Measurements from ENCODE around the gene SRPRA.

Gene SRPRA

GRCh38 chr11:126217491-126217890, 51.2 kb downstream of the SRPRA start:
- no peak overlapping the region for H2BK15ac ChIP-seq (ENCODE audit: low read depth, poor library complexity, severe bottlenecking)
- no peak overlapping the region for H2AFZ ChIP-seq (ENCODE audit: low read depth, low read length)

GRCh38 chr11:126216526-126217305, 52.0 kb downstream of the SRPRA start:
- Histone ChIP-seq H4K8ac (ENCODE audit: low read length) (no peak overlapping the region), H3K18ac (ENCODE audit: low read depth in 1 of 2, low read length in 2 of 2) (no peak overlapping the region), H3K27ac (ENCODE audit: low read length, poor library complexity, severe bottlenecking) (no peak overlapping the region), H3K4me3 (ENCODE audit: insufficient read depth in 1 of 2, low read depth in 1 of 2, low read length in 2 of 2) (no peak overlapping the region), H3K4ac (ENCODE audit: low read depth in 1 of 2, low read length in 2 of 2) (no peak overlapping the region), H3K23ac (ENCODE audit: low read length in 2 of 2) (no peak overlapping the region), H2AK5ac (ENCODE audit: low read length, severe bottlenecking) (no peak overlapping the region), H2BK12ac (ENCODE audit: low read length in 2 of 2) (no peak overlapping the region), H2BK15ac (ENCODE audit: low read depth, poor library complexity, severe bottlenecking) (no peak overlapping the region), H3K4me1 (ENCODE audit: control insufficient read depth, insufficient read depth, low read depth, low read length) (no peaks in the 10 kb centered on the region), H2BK120ac (ENCODE audit: low read depth, low read length) (no peak overlapping the region), H3K27me3 (ENCODE audit: control insufficient read depth in 1 of 2, insufficient read depth in 1 of 2, low read length in 2 of 2) (no peaks in the 10 kb centered on the region), H3K4me2 (ENCODE audit: low read length, poor library complexity, severe bottlenecking) (no peak overlapping the region), H3K9me3 (ENCODE audit: control insufficient read depth, low read length) (no peaks in the 10 kb centered on the region), H3K36me3 (ENCODE audit: control insufficient read depth in 1 of 2, insufficient read depth in 2 of 2, low read depth in 1 of 2, low read length in 2 of 2) (no peaks in the 10 kb centered on the region), H3K79me1 (replicated peaks; ENCODE audit: low read length, poor library complexity, severe bottlenecking) (peaks cover 17% of the 10 kb centered on the region), H2BK5ac (ENCODE audit: low read depth, low read length, poor library complexity, severe bottlenecking) (no peak overlapping the region), H3K14ac (ENCODE audit: low read length in 2 of 2) (no peak overlapping the region), H2AFZ (ENCODE audit: low read depth, low read length) (no peak overlapping the region), H3K9ac (ENCODE audit: low read length) (no peak overlapping the region), H4K91ac (ENCODE audit: low read length) (no peak overlapping the region)
- DNase-seq: no peak
- 93% methylated on average over 5 of the region's 6 CpGs for WGBS

More at GRCh38 chr11:126217491-126217890, 51.2 kb downstream of the SRPRA start:
- H2BK120ac ChIP-seq (ENCODE audit: low read depth, low read length): no peak overlapping the region
- H4K8ac ChIP-seq (ENCODE audit: low read length): no peak overlapping the region
- DNase-seq: no peak
- H3K4me1 ChIP-seq (ENCODE audit: control insufficient read depth, insufficient read depth, low read depth, low read length): no peaks in the 10 kb centered on the region
- no peak overlapping the region for H3K4me3 ChIP-seq (ENCODE audit: insufficient read depth in 1 of 2, low read depth in 1 of 2, low read length in 2 of 2)
- H3K18ac ChIP-seq (ENCODE audit: low read depth in 1 of 2, low read length in 2 of 2): no peak overlapping the region
- WGBS: no CpG with 5 or more reads among the region's 1 CpG
- H2AK5ac ChIP-seq (ENCODE audit: low read length, severe bottlenecking): no peak overlapping the region
- peaks cover 17% of the 10 kb centered on the region for H3K79me1 ChIP-seq (replicated peaks; ENCODE audit: low read length, poor library complexity, severe bottlenecking)
- H3K23ac ChIP-seq (ENCODE audit: low read length in 2 of 2): no peak overlapping the region
- no peaks in the 10 kb centered on the region for H3K9me3 ChIP-seq (ENCODE audit: control insufficient read depth, low read length)
- no peak overlapping the region for H3K14ac ChIP-seq (ENCODE audit: low read length in 2 of 2)
- no peaks in the 10 kb centered on the region for H3K36me3 ChIP-seq (ENCODE audit: control insufficient read depth in 1 of 2, insufficient read depth in 2 of 2, low read depth in 1 of 2, low read length in 2 of 2)
- H3K4ac ChIP-seq (ENCODE audit: low read depth in 1 of 2, low read length in 2 of 2): no peak overlapping the region
- no peak overlapping the region for H2BK12ac ChIP-seq (ENCODE audit: low read length in 2 of 2)
- no peaks in the 10 kb centered on the region for H3K27me3 ChIP-seq (ENCODE audit: control insufficient read depth in 1 of 2, insufficient read depth in 1 of 2, low read length in 2 of 2)
- no peak overlapping the region for H3K4me2 ChIP-seq (ENCODE audit: low read length, poor library complexity, severe bottlenecking)
- H3K9ac ChIP-seq (ENCODE audit: low read length): no peak overlapping the region
- H4K91ac ChIP-seq (ENCODE audit: low read length): no peak overlapping the region
- no peak overlapping the region for H3K27ac ChIP-seq (ENCODE audit: low read length, poor library complexity, severe bottlenecking)
- H2BK5ac ChIP-seq (ENCODE audit: low read depth, low read length, poor library complexity, severe bottlenecking): no peak overlapping the region

GRCh38 chr11:126214841-126215240, 53.9 kb downstream of the SRPRA start:
- peak overlapping the region; percentile 13 for H3K9ac ChIP-seq (ENCODE audit: low read length)
- H4K8ac ChIP-seq (ENCODE audit: low read length): no peak overlapping the region
- H2BK12ac ChIP-seq (ENCODE audit: low read length in 2 of 2): no peak overlapping the region
- DNase-seq: peak; percentile 6
- no peak overlapping the region for H2BK5ac ChIP-seq (ENCODE audit: low read depth, low read length, poor library complexity, severe bottlenecking)
- H3K18ac ChIP-seq (ENCODE audit: low read depth in 1 of 2, low read length in 2 of 2): no peak overlapping the region
- H4K91ac ChIP-seq (ENCODE audit: low read length): no peak overlapping the region
- H3K14ac ChIP-seq (ENCODE audit: low read length in 2 of 2): no peak overlapping the region
- no peak overlapping the region for H3K4ac ChIP-seq (ENCODE audit: low read depth in 1 of 2, low read length in 2 of 2)
- 44% methylated on average over 5 of the region's 6 CpGs for WGBS
- no peak overlapping the region for H3K4me2 ChIP-seq (ENCODE audit: low read length, poor library complexity, severe bottlenecking)
- H3K4me3 ChIP-seq (ENCODE audit: insufficient read depth in 1 of 2, low read depth in 1 of 2, low read length in 2 of 2): no peak overlapping the region
- no peak overlapping the region for H2AK5ac ChIP-seq (ENCODE audit: low read length, severe bottlenecking)
- no peak overlapping the region for H2BK120ac ChIP-seq (ENCODE audit: low read depth, low read length)
- peaks cover 16% of the 10 kb centered on the region for H3K79me1 ChIP-seq (replicated peaks; ENCODE audit: low read length, poor library complexity, severe bottlenecking)
- no peak overlapping the region for H2AFZ ChIP-seq (ENCODE audit: low read depth, low read length)
- no peak overlapping the region for H3K27ac ChIP-seq (ENCODE audit: low read length, poor library complexity, severe bottlenecking)
- peaks cover 0 to 1% of the 10 kb centered on the region in 2 experiments for H3K36me3 ChIP-seq (ENCODE audit: control insufficient read depth in 1 of 2, insufficient read depth in 2 of 2, low read depth in 1 of 2, low read length in 2 of 2)
- no peaks in the 10 kb centered on the region for H3K9me3 ChIP-seq (ENCODE audit: control insufficient read depth, low read length)
- no peak overlapping the region for H2BK15ac ChIP-seq (ENCODE audit: low read depth, poor library complexity, severe bottlenecking)
- no peaks in the 10 kb centered on the region for H3K27me3 ChIP-seq (ENCODE audit: control insufficient read depth in 1 of 2, insufficient read depth in 1 of 2, low read length in 2 of 2)
- H3K4me1 ChIP-seq (ENCODE audit: control insufficient read depth, insufficient read depth, low read depth, low read length): peaks cover 3% of the 10 kb centered on the region
- H3K23ac ChIP-seq (ENCODE audit: low read length in 2 of 2): no peak overlapping the region

GRCh38 chr11:126214441-126214840, 54.3 kb downstream of the SRPRA start:
- Histone ChIP-seq H2AFZ (ENCODE audit: low read depth, low read length) (no peak overlapping the region), H3K4me3 (ENCODE audit: insufficient read depth in 1 of 2, low read depth in 1 of 2, low read length in 2 of 2) (no peak overlapping the region)

More at GRCh38 chr11:126214441-126214840, 54.3 kb downstream of the SRPRA start:
- Histone ChIP-seq H2BK15ac (ENCODE audit: low read depth, poor library complexity, severe bottlenecking) (no peak overlapping the region), H2BK120ac (ENCODE audit: low read depth, low read length) (no peak overlapping the region), H3K79me1 (replicated peaks; ENCODE audit: low read length, poor library complexity, severe bottlenecking) (peaks cover 17% of the 10 kb centered on the region), H3K27ac (ENCODE audit: low read length, poor library complexity, severe bottlenecking) (no peak overlapping the region), H2BK5ac (ENCODE audit: low read depth, low read length, poor library complexity, severe bottlenecking) (no peak overlapping the region), H3K27me3 (ENCODE audit: control insufficient read depth in 1 of 2, insufficient read depth in 1 of 2, low read length in 2 of 2) (no peaks in the 10 kb centered on the region), H2BK12ac (ENCODE audit: low read length in 2 of 2) (no peak overlapping the region), H3K4me2 (ENCODE audit: low read length, poor library complexity, severe bottlenecking) (no peak overlapping the region), H3K14ac (ENCODE audit: low read length in 2 of 2) (no peak overlapping the region), H4K8ac (ENCODE audit: low read length) (no peak overlapping the region), H3K4ac (ENCODE audit: low read depth in 1 of 2, low read length in 2 of 2) (no peak overlapping the region), H3K18ac (ENCODE audit: low read depth in 1 of 2, low read length in 2 of 2) (no peak overlapping the region), H3K23ac (ENCODE audit: low read length in 2 of 2) (no peak overlapping the region), H2AK5ac (ENCODE audit: low read length, severe bottlenecking) (no peak overlapping the region), H4K91ac (ENCODE audit: low read length) (no peak overlapping the region), H3K36me3 (ENCODE audit: control insufficient read depth in 1 of 2, insufficient read depth in 2 of 2, low read depth in 1 of 2, low read length in 2 of 2) (peaks cover 1 to 5% of the 10 kb centered on the region in 2 experiments), H3K9ac (ENCODE audit: low read length) (peak overlapping the region; percentile 13), H3K9me3 (ENCODE audit: control insufficient read depth, low read length) (no peaks in the 10 kb centered on the region), H3K4me1 (ENCODE audit: control insufficient read depth, insufficient read depth, low read depth, low read length) (peaks cover 3% of the 10 kb centered on the region)
- no peak for DNase-seq
- WGBS: no CpG with 5 or more reads among the region's 2 CpGs

Measured in mesenchymal stem cell (in vitro differentiated cells and primary cell).